ENCODE data around the gene ANP32B. TPM values are rescaled to one million over a fixed set of nuclear protein-coding genes. Genes with fewer than 3 reads are reported as not detected.
A peak's percentile ranks its signal among the peaks of the same experiment; 100 is the strongest.

Gene ANP32B
- 138 and 150 TPM in 2 replicates for total RNA-seq
- total RNA-seq (2013), result 26.4 TPM
- 17.6 and 36.6 TPM in 2 replicates for polyA plus RNA-seq
- 4.7 and 18.3 TPM in 2 replicates for polyA minus RNA-seq

GRCh38 chr9:97982683-97983588 lies at the start of gene ANP32B:
Gene ANP32B, plus strand, starts transcription at chr9:97983341. Its CDS starts 215 bp downstream, at chr9:97983556.
- Histone ChIP-seq H3K27ac (ENCODE audit: low read length in 2 of 2) (peak within 1 kb of the TSS; percentile 90 to 93), H3K36me3 (replicated peaks in 1 of 2; ENCODE audit: control extremely low read depth in 1 of 2, control insufficient read depth in 1 of 2, extremely low read depth in 1 of 2, insufficient read depth in 2 of 2, low read length in 1 of 2) (no peaks in the 10 kb centered on the region), H4K20me1 (ENCODE audit: control insufficient read depth, insufficient read depth, low read length, poor library complexity, severe bottlenecking) (no peaks in the 10 kb centered on the region), H3K9me3 (ENCODE audit: control extremely low read depth in 1 of 3, control insufficient read depth in 2 of 3, insufficient read depth in 1 of 3, low read length in 2 of 3) (peaks cover 0 to 6% (median 0%) of the 10 kb centered on the region in 3 donors), H3K9ac (ENCODE audit: low read length) (peak within 1 kb of the TSS; percentile 89), H3K27me3 (replicated peaks in 1 of 4; ENCODE audit: control extremely low read depth in 1 of 4, control insufficient read depth in 3 of 4, insufficient read depth in 4 of 4, low read length in 3 of 4) (no peaks in the 10 kb centered on the region), H3K79me2 (ENCODE audit: control insufficient read depth, insufficient read depth, low read length) (peaks cover 32% of the 10 kb centered on the region), H3K4me3 (ENCODE audit: control extremely low read depth in 1 of 5, extremely low read depth in 1 of 5, insufficient read depth in 1 of 5, low read depth in 2 of 5, low read length in 4 of 5) (peak within 1 kb of the TSS; percentile 25 to 97 (median 84)), H2AFZ (ENCODE audit: insufficient read depth, low read depth, low read length, poor library complexity, severe bottlenecking) (peak within 1 kb of the TSS; percentile 91), H3K4me1 (ENCODE audit: control insufficient read depth in 2 of 2, insufficient read depth in 2 of 2, low read length in 2 of 2) (peaks cover 28 to 34% of the 10 kb centered on the region in 2 donors), H3K4me2 (replicated peaks; ENCODE audit: low read depth, low read length, poor library complexity, severe bottlenecking) (peak within 1 kb of the TSS; percentile 88)
- Mint-ChIP-seq H3K27me3 (no peaks in the 10 kb centered on the region), H3K27ac (peak within 1 kb of the TSS; percentile 98), H3K4me1 (peaks cover 29% of the 10 kb centered on the region), H3K4me3 (peak within 1 kb of the TSS; percentile 92), H3K9me3 (ENCODE audit: insufficient read depth) (no peaks in the 10 kb centered on the region)
- ATAC-seq (ENCODE audit: low read depth) (peak; percentile 79), DNase-seq (peak; percentile 96)
- under 1% methylated on average over 92 of the region's 105 CpGs for WGBS (ENCODE audit: insufficient coverage)
- intact Hi-C loops (cut with micrococcal nuclease), result loop anchor here (1.0 to 10.0 kb wide), 8 partner anchors 27 to 1568 kb away; partner anchors contain the start of genes TBC1D2, TDRD7, TRMO and XPA
- CTCF ChIA-PET, result interaction anchor here (0.7 to 5.0 kb wide), 11 partner anchors 10 to 273 kb away, joined by 3 to 45 read pairs (median 4); partner anchors contain the start of genes NANS, TBC1D2 and TRMO
- POLR2A ChIA-PET, result interaction anchor here (0.8 to 3.0 kb wide), 9 partner anchors 9 to 286 kb away, joined by 3 to 40 read pairs (median 5); partner anchors contain the start of genes NANS, TBC1D2, TRMO and XPA
- TF ChIP-seq EZH2 (IDR thresholded peaks at IDR 0.05; ENCODE audit: borderline replicate concordance, insufficient read depth, low read depth, low read length, poor library complexity, severe bottlenecking) (no peak), CTCF (IDR thresholded peaks at IDR 0.05) (peak; percentile 96)

Data from B cell (primary cell).